ENCODE measurements around the gene ZFP92.

ZFP92 gene

DNA sequence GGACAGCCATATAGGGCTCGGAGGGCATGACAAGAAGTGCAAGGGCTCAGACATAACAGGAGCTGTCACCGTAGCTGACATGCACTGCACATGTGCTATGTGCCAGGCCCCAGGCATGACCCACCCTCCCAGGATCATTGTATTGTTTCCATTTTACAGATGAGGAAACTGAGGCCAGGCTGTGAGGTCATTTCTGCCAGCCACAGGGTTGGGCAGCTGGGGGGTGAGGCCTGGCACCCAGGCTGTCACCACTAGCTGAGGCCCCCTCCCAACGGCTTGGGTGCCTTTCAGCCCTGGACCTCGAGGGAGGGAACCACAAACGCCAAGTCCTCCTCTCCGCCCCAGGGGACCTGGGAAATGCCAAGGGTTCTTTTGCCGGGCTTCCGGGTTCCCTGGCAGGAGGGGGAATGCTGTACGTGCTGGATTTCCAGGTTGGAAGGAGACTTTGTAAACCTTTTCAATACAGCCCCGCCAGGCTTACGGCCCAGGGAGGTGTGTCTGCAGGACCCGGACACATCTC is 21.9 kb downstream of the ZFP92 start:
- TF ChIP-seq, protein P1, sequence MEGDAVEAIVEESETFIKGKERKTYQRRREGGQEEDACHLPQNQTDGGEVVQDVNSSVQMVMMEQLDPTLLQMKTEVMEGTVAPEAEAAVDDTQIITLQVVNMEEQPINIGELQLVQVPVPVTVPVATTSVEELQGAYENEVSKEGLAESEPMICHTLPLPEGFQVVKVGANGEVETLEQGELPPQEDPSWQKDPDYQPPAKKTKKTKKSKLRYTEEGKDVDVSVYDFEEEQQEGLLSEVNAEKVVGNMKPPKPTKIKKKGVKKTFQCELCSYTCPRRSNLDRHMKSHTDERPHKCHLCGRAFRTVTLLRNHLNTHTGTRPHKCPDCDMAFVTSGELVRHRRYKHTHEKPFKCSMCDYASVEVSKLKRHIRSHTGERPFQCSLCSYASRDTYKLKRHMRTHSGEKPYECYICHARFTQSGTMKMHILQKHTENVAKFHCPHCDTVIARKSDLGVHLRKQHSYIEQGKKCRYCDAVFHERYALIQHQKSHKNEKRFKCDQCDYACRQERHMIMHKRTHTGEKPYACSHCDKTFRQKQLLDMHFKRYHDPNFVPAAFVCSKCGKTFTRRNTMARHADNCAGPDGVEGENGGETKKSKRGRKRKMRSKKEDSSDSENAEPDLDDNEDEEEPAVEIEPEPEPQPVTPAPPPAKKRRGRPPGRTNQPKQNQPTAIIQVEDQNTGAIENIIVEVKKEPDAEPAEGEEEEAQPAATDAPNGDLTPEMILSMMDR (IDR thresholded peaks at IDR 0.05; ENCODE audit: low read depth, low read length): no peak

DNA sequence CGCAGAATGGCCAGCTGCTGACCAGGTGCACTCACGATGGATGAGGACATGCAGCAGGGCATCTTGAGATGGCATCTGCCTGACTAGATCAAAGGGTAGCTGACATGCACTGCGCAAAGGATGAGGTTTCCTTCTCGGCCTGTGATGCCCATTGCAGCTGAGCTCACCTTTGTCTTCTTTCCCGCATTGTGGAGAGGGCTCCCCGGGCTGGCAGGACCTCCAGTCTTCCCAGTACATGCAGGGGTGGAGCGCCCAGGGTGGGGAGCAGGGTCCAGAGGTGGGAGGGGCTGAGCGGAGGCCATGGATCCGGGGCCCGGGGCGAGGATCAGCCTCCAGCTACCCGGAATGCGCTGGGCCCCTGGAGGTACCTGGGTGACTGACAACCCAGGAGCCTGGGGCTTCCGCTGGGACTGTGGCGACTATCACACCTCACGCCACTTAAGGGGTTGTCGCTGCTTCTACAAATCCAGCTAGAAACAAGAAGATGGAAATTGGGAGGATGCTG is 22.6 kb downstream of the ZFP92 start:
- TF ChIP-seq, protein P1 (IDR thresholded peaks at IDR 0.05; ENCODE audit: low read depth, low read length): no peak
- H3K4me3 ChIP-seq (ENCODE audit: low read depth, low read length): no peak overlapping the region

More for the DNA sequence above, 21.9 kb downstream of the ZFP92 start:
- no peak overlapping the region for H3K4me3 ChIP-seq (ENCODE audit: low read depth, low read length)

DNA sequence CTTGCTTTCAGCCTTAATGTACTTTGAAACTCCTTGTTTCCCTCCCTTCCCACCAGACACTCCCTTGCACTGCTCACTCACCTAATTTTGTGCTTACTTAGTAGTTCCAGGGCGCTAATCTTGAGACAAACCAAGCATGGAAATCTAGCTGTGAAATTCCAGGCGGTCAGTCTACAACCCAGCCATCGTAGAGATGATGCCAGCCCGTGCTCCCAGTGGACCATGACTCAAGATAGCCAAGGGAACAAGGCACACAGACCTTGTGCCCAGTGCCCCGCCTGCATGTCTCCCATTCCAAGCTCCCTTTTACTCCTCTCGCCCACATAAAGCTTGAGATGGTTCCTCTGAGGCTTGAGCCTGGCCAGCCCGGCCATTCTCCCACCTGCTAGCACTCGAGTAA is 23.5 kb downstream of the ZFP92 start:
- H3K4me3 ChIP-seq (ENCODE audit: low read depth, low read length): no peak overlapping the region
- TF ChIP-seq, protein P1 (IDR thresholded peaks at IDR 0.05; ENCODE audit: low read depth, low read length): no peak

DNA sequence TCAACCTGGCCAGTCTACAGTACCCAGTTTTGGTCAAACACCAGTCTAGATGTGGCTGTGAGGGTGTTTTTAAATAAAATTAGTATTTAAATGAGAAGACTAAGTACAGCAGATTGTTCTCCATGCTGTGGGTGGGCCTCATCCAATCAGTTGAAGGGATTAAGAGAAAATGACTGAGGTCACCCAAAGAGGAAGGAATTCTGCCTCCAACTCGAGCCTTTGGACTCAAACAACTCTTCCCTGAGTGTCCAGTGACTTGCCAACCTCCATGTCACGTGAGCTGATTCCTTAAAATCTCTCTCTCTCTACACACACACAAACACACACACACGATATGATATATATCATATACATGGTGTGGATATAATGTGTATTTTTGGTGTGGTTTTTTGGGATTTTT is 24.6 kb downstream of the ZFP92 start:
- H3K4me3 ChIP-seq (ENCODE audit: low read depth, low read length): no peak overlapping the region
- TF ChIP-seq, protein P1 (IDR thresholded peaks at IDR 0.05; ENCODE audit: low read depth, low read length): no peak

DNA sequence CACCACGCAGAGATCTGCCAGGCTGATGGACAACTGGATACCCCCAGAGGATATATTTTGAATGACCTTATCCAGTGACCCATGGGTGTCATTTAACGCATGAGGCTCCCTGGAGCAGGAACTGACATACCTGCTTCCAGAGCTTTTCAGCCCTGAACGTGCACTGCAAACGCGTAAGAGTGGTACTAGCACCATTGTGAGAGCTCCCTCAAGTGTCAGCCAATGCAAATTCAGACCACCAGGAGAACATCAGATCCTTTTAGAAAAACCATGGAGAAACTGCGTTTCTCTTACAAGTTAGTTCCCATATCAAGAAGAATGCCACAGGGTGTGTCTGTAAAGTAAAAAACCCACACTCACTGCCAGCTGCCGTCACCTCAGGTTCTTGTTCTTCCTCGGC is 27.3 kb downstream of the ZFP92 start:
- TF ChIP-seq, protein P1 (IDR thresholded peaks at IDR 0.05; ENCODE audit: low read depth, low read length): no peak
- no peak overlapping the region for H3K4me3 ChIP-seq (ENCODE audit: low read depth, low read length)

DNA sequence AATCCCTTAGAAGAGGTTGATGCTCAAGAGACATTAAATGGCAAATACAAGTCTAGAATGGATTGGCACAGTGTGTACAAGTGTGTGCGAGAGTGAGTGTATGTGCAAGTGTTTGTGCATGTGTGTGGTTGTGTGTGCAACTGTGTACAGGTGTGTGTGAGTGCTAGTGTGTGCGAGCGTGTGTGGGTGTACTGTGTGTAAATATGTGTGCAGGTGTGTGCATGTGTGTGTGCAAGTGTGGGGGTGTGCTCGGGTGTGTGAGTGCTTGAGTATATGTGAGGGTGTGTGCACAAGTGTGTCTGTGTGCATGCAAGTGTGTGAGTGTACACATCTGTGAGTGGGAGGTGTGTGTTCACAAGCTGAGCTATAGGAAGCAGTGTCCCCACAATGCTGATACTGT is 28.7 kb downstream of the ZFP92 start:
- H3K4me3 ChIP-seq (ENCODE audit: low read depth, low read length): no peak overlapping the region
- TF ChIP-seq, protein P1 (IDR thresholded peaks at IDR 0.05; ENCODE audit: low read depth, low read length): no peak

DNA sequence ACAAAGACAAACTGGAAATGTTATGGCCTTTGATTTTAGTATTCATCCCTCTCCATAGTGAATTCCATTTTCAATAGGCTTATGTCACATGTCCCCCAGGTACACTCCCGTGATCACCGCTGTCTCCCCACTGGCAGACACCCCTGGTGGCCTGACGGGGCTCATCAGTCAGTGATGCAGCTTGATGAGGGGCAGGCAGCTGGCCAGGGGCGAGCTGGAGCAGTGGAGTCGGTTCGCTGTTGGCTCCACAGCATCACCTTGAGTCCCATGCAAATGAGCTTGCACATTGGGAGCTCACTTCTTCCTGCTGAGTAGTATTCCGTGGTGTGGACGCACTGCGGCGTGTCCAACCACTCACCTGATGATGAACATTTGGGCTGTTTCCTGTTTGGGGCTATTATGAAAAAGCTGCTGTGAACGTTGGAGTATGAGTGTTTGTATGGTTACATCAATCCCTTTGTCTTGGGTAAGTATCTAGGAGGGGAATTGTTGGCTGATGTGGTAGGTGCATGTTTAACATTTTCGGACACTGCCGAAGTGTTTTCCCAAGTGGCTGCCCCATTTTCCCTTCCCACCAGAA is 29.4 kb downstream of the ZFP92 start:
- H3K4me3 ChIP-seq (ENCODE audit: low read depth, low read length): no peak overlapping the region
- TF ChIP-seq, protein P1 (IDR thresholded peaks at IDR 0.05; ENCODE audit: low read depth, low read length): no peak

Measured in WI38 (cell line).